Measurements from ENCODE around the gene ORC3.

ORC3 gene

DNA sequence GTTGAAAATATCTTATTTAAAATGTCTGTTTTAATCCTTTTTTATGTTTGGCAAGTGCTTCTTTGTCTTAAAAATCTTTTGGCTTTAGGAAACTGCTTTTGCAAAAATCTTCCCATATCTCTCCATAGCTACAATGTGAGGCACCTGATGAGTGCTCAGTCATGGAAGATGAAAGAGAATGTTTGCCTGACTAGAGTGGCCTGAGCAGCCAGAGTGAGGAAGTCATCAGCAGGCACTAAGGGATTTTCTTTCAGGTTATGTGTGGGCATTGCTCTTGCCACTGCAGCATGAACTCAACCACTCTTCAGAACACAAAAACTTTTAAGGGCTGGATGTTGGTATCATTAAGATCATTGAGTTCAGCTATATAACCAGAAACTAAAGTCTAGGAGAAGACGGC, 64.2 kb downstream of the ORC3 start:
- Histone ChIP-seq H3K4me3 (no peak overlapping the region), H3K36me3 (peaks cover 0 to 16% (median 12%) of the 10 kb centered on the region in 3 donors), H3K4me1 (peaks cover 0 to 13% (median 0%) of the 10 kb centered on the region in 4 donors), H3K27ac (no peak overlapping the region), H3K27me3 (no peaks in the 10 kb centered on the region), H3K9me3 (no peaks in the 10 kb centered on the region)
- TF ChIP-seq, protein P1, sequence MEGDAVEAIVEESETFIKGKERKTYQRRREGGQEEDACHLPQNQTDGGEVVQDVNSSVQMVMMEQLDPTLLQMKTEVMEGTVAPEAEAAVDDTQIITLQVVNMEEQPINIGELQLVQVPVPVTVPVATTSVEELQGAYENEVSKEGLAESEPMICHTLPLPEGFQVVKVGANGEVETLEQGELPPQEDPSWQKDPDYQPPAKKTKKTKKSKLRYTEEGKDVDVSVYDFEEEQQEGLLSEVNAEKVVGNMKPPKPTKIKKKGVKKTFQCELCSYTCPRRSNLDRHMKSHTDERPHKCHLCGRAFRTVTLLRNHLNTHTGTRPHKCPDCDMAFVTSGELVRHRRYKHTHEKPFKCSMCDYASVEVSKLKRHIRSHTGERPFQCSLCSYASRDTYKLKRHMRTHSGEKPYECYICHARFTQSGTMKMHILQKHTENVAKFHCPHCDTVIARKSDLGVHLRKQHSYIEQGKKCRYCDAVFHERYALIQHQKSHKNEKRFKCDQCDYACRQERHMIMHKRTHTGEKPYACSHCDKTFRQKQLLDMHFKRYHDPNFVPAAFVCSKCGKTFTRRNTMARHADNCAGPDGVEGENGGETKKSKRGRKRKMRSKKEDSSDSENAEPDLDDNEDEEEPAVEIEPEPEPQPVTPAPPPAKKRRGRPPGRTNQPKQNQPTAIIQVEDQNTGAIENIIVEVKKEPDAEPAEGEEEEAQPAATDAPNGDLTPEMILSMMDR (IDR thresholded peaks at IDR 0.05), result no peak
- DNase-seq, result no peak
- intact Hi-C loops (cut with DNase I; ENCODE audit: low total_unique reads), result no loop called here

DNA sequence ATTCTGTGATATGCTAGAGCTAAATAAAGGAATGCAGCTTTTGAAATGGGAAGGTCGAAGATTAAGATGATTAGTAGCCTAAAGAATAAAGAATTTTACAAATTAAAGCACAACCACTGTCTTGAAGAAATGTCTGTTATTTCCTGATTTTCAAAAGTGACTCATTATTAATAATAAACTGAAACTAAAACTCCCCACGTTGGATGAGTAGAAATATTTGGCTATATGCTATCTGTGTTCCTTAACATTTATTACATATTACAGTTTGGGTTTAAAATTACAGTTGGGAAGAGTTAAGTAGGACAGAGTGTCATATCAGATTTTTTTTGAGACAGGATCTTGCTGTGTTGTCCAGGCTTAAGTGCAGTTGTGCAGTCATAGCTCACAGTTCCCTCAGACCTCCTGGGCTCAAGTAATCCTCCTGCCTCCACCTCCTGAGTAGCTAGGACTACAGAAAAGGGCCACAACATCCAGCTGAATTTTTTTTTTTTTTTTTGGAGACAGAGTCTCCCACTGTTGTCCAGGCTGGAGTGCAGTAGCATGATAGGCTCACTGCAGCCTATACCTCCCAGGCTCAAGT, 65.0 kb downstream of the ORC3 start:
- intact Hi-C loops (cut with DNase I; ENCODE audit: low total_unique reads), result no loop called here
- DNase-seq, result no peak
- peaks cover 0 to 16% (median 12%) of the 10 kb centered on the region in 3 donors for H3K36me3 ChIP-seq
- H3K9me3 ChIP-seq, result no peaks in the 10 kb centered on the region
- peaks cover 0 to 21% (median under 1%) of the 10 kb centered on the region in 4 donors for H3K4me1 ChIP-seq
- no peak overlapping the region for H3K27ac ChIP-seq
- no peaks in the 10 kb centered on the region for H3K27me3 ChIP-seq
- H3K4me3 ChIP-seq, result no peak overlapping the region
- TF ChIP-seq, protein P1 (IDR thresholded peaks at IDR 0.05), result no peak

DNA sequence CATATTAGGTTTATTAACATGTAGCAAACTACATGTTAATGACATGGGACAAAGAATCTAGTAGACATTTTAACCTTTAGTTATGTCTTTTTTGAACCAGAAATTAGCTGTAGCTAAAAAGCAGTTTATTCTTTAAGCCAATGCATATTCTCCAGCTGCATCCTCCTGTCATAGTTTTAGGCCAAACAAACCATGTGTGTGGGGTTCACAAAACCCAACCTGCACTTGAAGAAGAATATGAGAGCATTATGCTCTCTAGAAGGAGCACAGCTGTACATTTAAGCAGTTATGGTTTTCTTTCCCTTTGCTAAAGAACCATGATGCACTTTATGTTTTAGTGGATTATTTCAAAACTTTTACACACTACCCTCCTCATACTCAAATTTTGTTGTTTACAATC, 65.9 kb downstream of the ORC3 start:
- peaks cover 0 to 16% (median 12%) of the 10 kb centered on the region in 3 donors for H3K36me3 ChIP-seq
- H3K27ac ChIP-seq, result no peak overlapping the region
- TF ChIP-seq, protein P1 (IDR thresholded peaks at IDR 0.05), result no peak
- peaks cover 0 to 30% (median 7%) of the 10 kb centered on the region in 4 donors for H3K4me1 ChIP-seq
- DNase-seq, result no peak
- H3K9me3 ChIP-seq, result no peaks in the 10 kb centered on the region
- no peaks in the 10 kb centered on the region for H3K27me3 ChIP-seq
- intact Hi-C loops (cut with DNase I; ENCODE audit: low total_unique reads), result no loop called here
- H3K4me3 ChIP-seq, result no peak overlapping the region

DNA sequence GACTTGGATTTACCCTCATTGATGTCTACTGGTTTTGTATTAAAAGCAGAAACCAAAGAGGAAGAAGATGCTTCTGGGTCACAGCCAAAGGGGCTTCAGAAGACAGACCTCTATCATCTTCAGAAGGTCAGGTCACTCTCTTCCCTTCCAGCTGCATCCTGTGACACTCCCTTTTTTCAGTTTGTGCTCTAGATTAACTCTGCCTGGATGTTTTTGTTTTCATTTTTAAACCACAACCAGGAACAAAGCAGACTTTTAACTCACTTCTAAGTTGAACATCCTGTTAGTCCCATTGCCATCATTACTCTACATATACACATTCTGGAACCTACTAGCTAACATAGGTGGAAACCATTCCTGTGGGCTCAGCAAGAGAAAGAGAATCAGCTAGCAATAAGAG, 66.9 kb downstream of the ORC3 start:
- Histone ChIP-seq H3K27me3 (no peaks in the 10 kb centered on the region), H3K4me1 (peaks cover 0 to 31% (median 7%) of the 10 kb centered on the region in 4 donors), H3K36me3 (peaks cover 0 to 22% (median 16%) of the 10 kb centered on the region in 3 donors), H3K27ac (no peak overlapping the region), H3K9me3 (no peaks in the 10 kb centered on the region), H3K4me3 (no peak overlapping the region)
- intact Hi-C loops (cut with DNase I; ENCODE audit: low total_unique reads), result no loop called here
- DNase-seq, result no peak
- TF ChIP-seq, protein P1 (IDR thresholded peaks at IDR 0.05), result no peak

DNA sequence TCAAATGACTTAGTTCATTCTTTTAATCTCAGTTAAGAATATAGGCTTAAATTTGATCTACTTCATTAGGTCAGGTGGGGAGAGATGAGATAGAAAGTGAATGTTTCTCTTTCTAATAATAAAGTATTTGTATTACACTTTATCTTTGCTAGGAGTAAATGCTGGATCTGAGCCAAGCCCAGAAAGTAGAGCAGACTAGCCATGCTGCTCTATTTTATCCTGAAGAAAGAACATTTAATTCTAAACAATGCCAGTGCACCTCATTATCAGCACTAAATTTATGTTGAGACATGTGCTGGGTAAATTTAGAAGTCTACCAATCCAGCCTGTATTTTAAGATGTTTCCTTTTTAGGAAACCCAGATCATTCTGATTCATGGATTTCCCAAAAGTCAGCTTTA, 68.6 kb downstream of the ORC3 start:
- H3K9me3 ChIP-seq, result no peaks in the 10 kb centered on the region
- TF ChIP-seq, protein P1 (IDR thresholded peaks at IDR 0.05), result no peak
- H3K36me3 ChIP-seq, result peaks cover 0 to 21% (median 14%) of the 10 kb centered on the region in 3 donors
- no peak overlapping the region for H3K4me3 ChIP-seq
- no peaks in the 10 kb centered on the region for H3K27me3 ChIP-seq
- peaks cover 0 to 31% (median 7%) of the 10 kb centered on the region in 4 donors for H3K4me1 ChIP-seq
- no peak for DNase-seq
- H3K27ac ChIP-seq, result peak overlapping the region; percentile 13 to 53
- intact Hi-C loops (cut with DNase I; ENCODE audit: low total_unique reads), result no loop called here
